Fibroblast of villous mesenchyme (primary cell): ENCODE measurements around the gene FBXO8. TPM values are rescaled to one million over a fixed set of nuclear protein-coding genes. Genes with fewer than 3 reads are reported as not detected.

Experiments used
- DNase-seq: peaks from one replicate; pipeline ENCODE4 v3.0.0-alpha.2; 2010; ENCODE audit warnings: low read depth
- H3K4me3 ChIP-seq: 2 replicates; pipeline ENCODE4 v1.5.1; 2011; ENCODE audit warnings: low read depth, mild to moderate bottlenecking, low read length
- CTCF ChIP-seq: IDR thresholded peaks from 2 replicates; pipeline ENCODE4 v1.5.1; 2012; ENCODE audit warnings: low read depth, mild to moderate bottlenecking, low read length; ENCODE audit not compliant: insufficient read depth
- total RNA-seq: library from RNA; depleted of rRNA; stranded (reverse); fragments of >200 nt; gene quantifications from 2 replicates; pipeline ENCODE4 v1.2.3, GENCODE V29; 2012

The FBXO8 gene
- total RNA-seq, 1 donor: 32.8 TPM

DNA sequence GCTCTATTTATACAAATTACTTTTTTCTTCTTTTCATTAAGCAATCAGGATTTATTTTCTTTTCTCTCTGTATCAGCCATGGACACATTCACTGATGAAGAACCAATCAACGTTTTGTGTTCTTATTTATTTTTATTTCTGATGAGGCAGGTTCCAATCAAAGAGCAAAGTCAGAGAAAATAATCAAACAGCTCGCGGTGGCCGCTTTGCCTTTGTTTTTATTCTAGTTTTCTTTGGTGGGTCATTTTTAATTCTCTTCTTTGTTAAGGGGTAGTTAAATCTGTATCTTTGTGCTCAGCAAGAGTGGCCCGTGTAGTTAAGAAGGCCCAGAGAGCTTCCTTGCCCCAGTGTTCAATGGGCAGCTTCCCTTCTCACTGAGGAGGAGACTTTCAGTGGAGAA, 71.4 kb downstream of the FBXO8 start:
- DNase-seq: no peak
- peak overlapping the region; percentile 36 for H3K4me3 ChIP-seq
- no peak for TF ChIP-seq CTCF

- no peak for DNase-seq
- H3K4me3 ChIP-seq: peak overlapping the region; percentile 36
- TF ChIP-seq CTCF: no peak
Observed at GRCh38 chr4:174211622-174212044, 71.8 kb downstream of the FBXO8 start.

- no peak for DNase-seq
- no peak for TF ChIP-seq CTCF
- peak overlapping the region; percentile 36 for H3K4me3 ChIP-seq
Observed at GRCh38 chr4:174210952-174211490, 72.4 kb downstream of the FBXO8 start.

DNA sequence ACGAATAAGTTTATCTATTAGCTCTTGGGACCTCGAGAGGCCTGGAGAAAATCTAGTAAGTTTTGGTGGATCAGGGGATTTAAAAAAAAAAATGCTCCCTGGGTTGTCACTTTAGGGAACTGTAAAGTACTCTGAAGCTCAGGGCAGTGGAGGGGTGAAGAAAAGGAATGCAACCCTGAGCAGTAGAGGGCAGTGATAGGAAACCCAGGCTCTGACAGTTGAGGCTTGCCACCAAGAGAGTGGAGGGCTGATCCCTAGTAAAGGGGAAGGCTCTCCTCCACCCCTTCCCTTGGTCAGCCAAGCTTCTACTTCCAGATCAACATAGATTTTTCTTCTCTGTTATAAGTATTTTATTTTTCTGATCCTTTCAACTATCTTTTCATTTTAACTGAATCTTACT, 73.1 kb downstream of the FBXO8 start:
- no peak overlapping the region for H3K4me3 ChIP-seq
- no peak for DNase-seq
- no peak for TF ChIP-seq CTCF

GRCh38 chr4:174209341-174209740, 74.1 kb downstream of the FBXO8 start:
- H3K4me3 ChIP-seq: no peak overlapping the region
- TF ChIP-seq CTCF: no peak
- peak; percentile 48 for DNase-seq

DNA sequence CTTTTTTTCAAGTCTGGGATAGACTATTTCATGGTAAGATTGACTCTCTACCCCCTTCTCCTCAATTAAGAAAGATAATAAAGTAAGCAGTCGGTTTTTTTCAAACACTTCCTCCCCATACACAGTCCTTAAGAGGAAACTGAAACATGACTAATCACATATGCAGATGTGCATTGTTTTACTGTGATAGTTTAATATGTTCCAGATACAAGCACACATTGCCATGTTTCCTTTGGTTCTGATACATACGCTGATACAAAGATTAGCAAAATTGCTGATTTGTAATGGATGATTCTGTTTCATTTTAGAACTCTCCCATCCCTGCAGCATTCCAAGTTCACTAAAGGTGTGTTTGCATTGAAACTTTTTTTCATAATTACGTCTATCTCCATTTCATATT, 76.1 kb downstream of the FBXO8 start:
- no peak for DNase-seq
- H3K4me3 ChIP-seq: no peak overlapping the region
- no peak for TF ChIP-seq CTCF

DNA sequence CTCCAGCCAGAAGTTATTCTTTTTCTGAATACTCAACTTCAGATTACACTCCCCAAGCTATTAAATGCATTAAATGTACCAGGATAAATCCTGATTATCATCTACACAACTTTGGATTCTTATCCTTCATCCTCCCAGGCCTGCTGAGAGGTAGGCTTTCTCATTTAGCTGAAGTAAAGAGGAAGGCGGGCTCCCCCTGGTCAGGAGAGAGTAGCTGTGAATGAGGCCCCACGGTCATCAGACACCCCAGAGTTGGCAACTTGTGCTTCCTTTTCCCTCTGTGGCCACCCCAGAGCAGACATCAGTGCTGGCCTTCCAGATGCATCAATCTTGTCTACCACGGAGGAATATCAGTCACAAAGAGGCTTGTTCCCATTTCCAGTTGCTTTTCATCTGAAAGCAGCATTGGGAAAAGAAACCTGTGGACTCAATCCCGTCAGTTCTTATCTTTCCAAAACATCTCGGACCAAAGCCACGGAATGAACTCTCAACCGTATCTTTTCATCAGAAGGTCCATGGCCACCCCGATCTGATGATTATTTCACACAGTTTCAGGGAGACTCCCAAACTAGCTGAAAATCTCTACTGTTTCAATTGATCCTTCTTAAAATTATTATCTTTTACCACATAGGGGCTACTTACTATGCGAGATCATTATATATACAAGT, 79.2 kb downstream of the FBXO8 start:
- no peak for DNase-seq
- TF ChIP-seq CTCF: no peak
- H3K4me3 ChIP-seq: no peak overlapping the region
